Aorta (tissue), 5 donors: ENCODE measurements around the gene KRTAP10-9. TPM values are rescaled to one million over a fixed set of nuclear protein-coding genes. Genes with fewer than 3 reads are reported as not detected.

Experiments used
- ATAC-seq: fragments of 200-7000 bp; cut with Tn5 transposase; one replicate; pipeline ENCODE4 v1.9.1; 2022; ENCODE audit warnings: moderate library complexity; ENCODE audit not compliant: low FRiP score
- DNase-seq, 2 donors: peaks; one replicate each; pipeline ENCODE4 v3.0.0-alpha.2; 2020
- H3K27ac ChIP-seq, 2 donors: one replicate each; pipeline ENCODE4 v1.5.1; 2013; ENCODE audit warnings: low read length in 2 of 2, mild to moderate bottlenecking in 2 of 2, moderate library complexity in 2 of 2, control low read depth in 1 of 2, inconsistent platforms in 1 of 2, low read depth in 1 of 2
- H3K27me3 ChIP-seq, 2 donors: one replicate each; pipeline ENCODE4 v1.6.1; 2013; ENCODE audit warnings: control low read depth in 1 of 2, low read length in 1 of 2, mild to moderate bottlenecking in 1 of 2, moderate library complexity in 1 of 2; ENCODE audit not compliant: insufficient read depth in 2 of 2, control insufficient read depth in 1 of 2
- H3K36me3 ChIP-seq, 2 donors: one replicate each; pipeline ENCODE4 v1.6.1; 2013; ENCODE audit warnings: control low read depth in 1 of 2, low read length in 1 of 2, mild to moderate bottlenecking in 1 of 2; ENCODE audit not compliant: insufficient read depth in 2 of 2, control insufficient read depth in 1 of 2
- H3K4me1 ChIP-seq, 2 donors: one replicate each; pipeline ENCODE4 v1.6.1; 2013; ENCODE audit warnings: low read length in 2 of 2, control low read depth in 1 of 2, mild to moderate bottlenecking in 1 of 2, moderate library complexity in 1 of 2; ENCODE audit not compliant: insufficient read depth in 2 of 2, control insufficient read depth in 1 of 2
- H3K4me3 ChIP-seq, 2 donors: one replicate each; pipeline ENCODE4 v1.5.1; 2013; ENCODE audit warnings: low read length in 2 of 2, control low read depth in 1 of 2, mild to moderate bottlenecking in 1 of 2
- H3K9me3 ChIP-seq: one replicate; pipeline ENCODE4 v1.6.1; 2013; ENCODE audit warnings: mild to moderate bottlenecking, low read length; ENCODE audit not compliant: control insufficient read depth
- WGBS, 2 donors: extraction: QIAGEN DNeasy Blood & Tissue Kit; methylation state at CpG; one replicate each; pipeline ENCODE4 v1.1.7; 2013; 5-methylcytosine and 5-hydroxymethylcytosine counted together
- intact Hi-C, 2 donors: fragments of 100-400 bp; cut with DNase I; formaldehyde crosslinking; loops; one replicate each; pipeline versions ENCODE4 v1.14.2 to v1.15.0; 2022
- polyA plus RNA-seq, 2 donors: library from polyadenylated mRNA; stranded (reverse); fragments of 200-250 nt; gene quantifications; one replicate each; pipeline ENCODE4 v1.2.3, GENCODE V29; 2013
- total RNA-seq, 2 donors: library from RNA; stranded (reverse); fragmentation: NEBNext Ultra II Directional; extraction: Animal tissue kit (Norgen Biotek cat#: 25700); gene quantifications; one replicate each; pipeline ENCODE4 v1.2.1, GENCODE V29; 2021
- donor health status: healthy with polysubstance abuse.
- donor health status: Bipolar disorder and iron deficiency.
- donor health status: DM: no; HTN: no; CAD: no.
- donor health status: DM: no; HTN: no; CAD: no.
- donor health status: DM: yes; HTN: yes; CAD: no.

The KRTAP10-9 gene
- total and polyA plus RNA-seq, 4 donors, result not detected

- ATAC-seq (no peak), DNase-seq (peak in 1 of 2 donors; percentile 35)
- H3K4me3 ChIP-seq, result no peak within 1 kb of the TSS
- no peaks in the 10 kb centered on the region for H3K27me3 ChIP-seq
- peaks cover 3% of the 10 kb centered on the region for H3K9me3 ChIP-seq
- no peak within 1 kb of the TSS for H3K27ac ChIP-seq
- intact Hi-C loops, result no loop called here
- H3K4me1 ChIP-seq, result no peaks in the 10 kb centered on the region
- WGBS, 2 donors, result 93 to 95% methylated on average over 8 of the region's 8 CpGs
- H3K36me3 ChIP-seq, result no peaks in the 10 kb centered on the region
Measured at GRCh38 chr21:44612029-44612486, 14.8 kb upstream of the KRTAP10-9 start, which contains the start of gene KRTAP10-8. Gene KRTAP10-8 (plus strand): TSS chr21:44612079. CDS start chr21:44612101, 22 bp downstream.

- Histone ChIP-seq H3K36me3 (no peaks in the 10 kb centered on the region), H3K4me3 (no peak overlapping the region), H3K27ac (no peak overlapping the region), H3K27me3 (no peaks in the 10 kb centered on the region), H3K4me1 (no peaks in the 10 kb centered on the region), H3K9me3 (peaks cover 3% of the 10 kb centered on the region)
- DNase-seq (no peak), ATAC-seq (no peak)
- WGBS, 2 donors, result 86 to 93% methylated on average over 12 to 13 of the region's 13 CpGs
- intact Hi-C loops, result no loop called here
Measured at GRCh38 chr21:44612669-44613229, 14.1 kb upstream of the KRTAP10-9 start.

- ATAC-seq, result no peak
- Histone ChIP-seq H3K27me3 (no peaks in the 10 kb centered on the region), H3K36me3 (no peaks in the 10 kb centered on the region), H3K4me1 (no peaks in the 10 kb centered on the region), H3K9me3 (peaks cover 3% of the 10 kb centered on the region), H3K27ac (no peak overlapping the region), H3K4me3 (no peak overlapping the region)
- DNase-seq, result no peak
- intact Hi-C loops, result no loop called here
- 90 to 92% methylated on average over 26 of the region's 26 CpGs for WGBS, 2 donors
Measured at GRCh38 chr21:44613386-44614155, 13.3 kb upstream of the KRTAP10-9 start.

GRCh38 chr21:44614161-44614631, 12.7 kb upstream of the KRTAP10-9 start:
- Histone ChIP-seq H3K9me3 (peaks cover 3% of the 10 kb centered on the region), H3K27me3 (no peaks in the 10 kb centered on the region), H3K27ac (no peak overlapping the region), H3K36me3 (no peaks in the 10 kb centered on the region), H3K4me1 (no peaks in the 10 kb centered on the region), H3K4me3 (no peak overlapping the region)
- 87% methylated on average over 20 of the region's 20 CpGs for WGBS, 2 donors
- no peak for ATAC-seq
- DNase-seq, result no peak
- intact Hi-C loops, result no loop called here

- Histone ChIP-seq H3K27ac (no peak overlapping the region), H3K4me1 (no peaks in the 10 kb centered on the region), H3K27me3 (no peaks in the 10 kb centered on the region), H3K36me3 (no peaks in the 10 kb centered on the region), H3K9me3 (peaks cover 3% of the 10 kb centered on the region), H3K4me3 (no peak overlapping the region)
- DNase-seq (no peak), ATAC-seq (no peak)
- intact Hi-C loops, result no loop called here
- 93% methylated on average over 28 of the region's 28 CpGs for WGBS, 2 donors
Measured at GRCh38 chr21:44614961-44615391, 11.9 kb upstream of the KRTAP10-9 start.

- H3K27ac ChIP-seq, result no peak overlapping the region
- H3K9me3 ChIP-seq, result peaks cover 1% of the 10 kb centered on the region
- DNase-seq, result no peak
- no peak for ATAC-seq
- H3K4me3 ChIP-seq, result no peak overlapping the region
- H3K27me3 ChIP-seq, result no peaks in the 10 kb centered on the region
- intact Hi-C loops, result no loop called here
- no peaks in the 10 kb centered on the region for H3K4me1 ChIP-seq
- WGBS, 2 donors, result 86 to 88% methylated on average over 8 of the region's 8 CpGs
- no peaks in the 10 kb centered on the region for H3K36me3 ChIP-seq
Measured at GRCh38 chr21:44615466-44615865, 11.4 kb upstream of the KRTAP10-9 start.

- DNase-seq (peak in 1 of 2 donors; percentile 38), ATAC-seq (no peak)
- H3K4me1 ChIP-seq, result no peaks in the 10 kb centered on the region
- no peak overlapping the region for H3K4me3 ChIP-seq
- no peak overlapping the region for H3K27ac ChIP-seq
- no peaks in the 10 kb centered on the region for H3K36me3 ChIP-seq
- no peaks in the 10 kb centered on the region for H3K9me3 ChIP-seq
- 82 to 83% methylated on average over 17 of the region's 17 CpGs for WGBS, 2 donors
- intact Hi-C loops, result no loop called here
- H3K27me3 ChIP-seq, result no peaks in the 10 kb centered on the region
Measured at GRCh38 chr21:44615911-44616590, 10.8 kb upstream of the KRTAP10-9 start.

- no peaks in the 10 kb centered on the region for H3K36me3 ChIP-seq
- WGBS, 2 donors, result 84 to 85% methylated on average over 16 of the region's 16 CpGs
- H3K4me3 ChIP-seq, result no peak overlapping the region
- ATAC-seq (no peak), DNase-seq (no peak)
- H3K4me1 ChIP-seq, result no peaks in the 10 kb centered on the region
- intact Hi-C loops, result no loop called here
- H3K9me3 ChIP-seq, result no peaks in the 10 kb centered on the region
- H3K27ac ChIP-seq, result no peak overlapping the region
- H3K27me3 ChIP-seq, result no peaks in the 10 kb centered on the region
Measured at GRCh38 chr21:44616591-44616926, 10.3 kb upstream of the KRTAP10-9 start.
